ENCODE measurements around the gene ATP6V1G1.

ATP6V1G1 gene

GRCh38 chr9:114608525-114608796 lies 20.9 kb downstream of the ATP6V1G1 start:
- DNase-seq, result no peak
- no peak for TF ChIP-seq EZH2 (optimal IDR thresholded peaks at IDR 0.05; ENCODE audit: low read depth, low read length)
- Histone ChIP-seq H3K4me3 (ENCODE audit: low read length) (no peak overlapping the region), H3K4me1 (ENCODE audit: low read length) (peaks cover 35% of the 10 kb centered on the region), H3K27ac (ENCODE audit: low read length) (peak overlapping the region; percentile 23; the same call in 1 of the 2 replicates), H3K9ac (ENCODE audit: low read length) (no peak overlapping the region), H3F3A (ENCODE audit: insufficient read depth, low read length) (peaks cover 31% of the 10 kb centered on the region), H3K36me3 (replicated peaks; ENCODE audit: insufficient read depth, low read length) (no peaks in the 10 kb centered on the region), H3K4me2 (ENCODE audit: low read depth, low read length) (no peak overlapping the region; the same call in 1 of the 2 replicates), H3K9me3 (replicated peaks; ENCODE audit: insufficient read depth, low read length) (no peaks in the 10 kb centered on the region), H3K79me2 (ENCODE audit: low read length) (peaks cover 30% of the 10 kb centered on the region), H3K9me2 (replicated peaks; ENCODE audit: insufficient read depth, low read length) (no peaks in the 10 kb centered on the region), H4K20me1 (ENCODE audit: insufficient read depth, low read length) (no peaks in the 10 kb centered on the region), H3K27me3 (replicated peaks; ENCODE audit: insufficient read depth, low read length) (no peaks in the 10 kb centered on the region), H2AFZ (ENCODE audit: low read length) (no peak overlapping the region)

DNA sequence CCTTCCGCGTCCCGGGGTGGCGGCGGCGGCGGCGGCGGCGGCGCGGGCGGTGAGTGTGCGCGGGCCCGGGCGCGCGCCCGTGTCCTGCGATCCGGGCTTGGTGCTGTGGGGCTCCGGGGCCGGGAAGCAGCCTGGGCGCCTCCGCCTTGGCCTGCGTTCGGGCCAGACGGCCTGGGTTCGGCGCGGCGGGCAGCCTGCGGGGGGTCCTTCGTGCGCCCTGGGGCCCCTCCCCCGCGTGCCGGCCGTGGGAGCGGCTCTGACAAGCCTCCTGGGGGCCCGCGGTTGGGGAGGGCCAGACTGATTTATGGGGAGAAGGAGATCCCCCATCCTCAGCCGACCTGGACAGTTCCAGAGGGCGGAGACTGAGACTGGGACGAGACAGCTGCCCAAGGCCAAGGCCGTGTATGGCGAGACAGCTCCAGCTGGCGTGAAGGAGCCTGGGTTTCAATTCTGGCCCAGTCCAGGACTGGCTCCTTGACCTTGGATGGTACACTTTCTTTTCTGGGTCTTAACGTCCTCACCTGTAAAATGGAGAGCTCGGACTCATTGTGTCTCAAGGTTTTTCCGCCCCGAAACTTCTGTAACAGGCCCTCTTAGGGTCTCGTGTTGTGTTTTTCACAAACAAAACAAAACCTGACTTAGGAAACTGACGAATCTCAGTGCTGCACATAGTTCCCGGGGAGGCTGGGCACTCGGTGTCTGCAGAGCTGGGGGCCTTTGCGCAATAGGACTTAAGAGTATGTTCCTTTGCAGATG lies 24.1 kb downstream of the ATP6V1G1 start:
- no peaks in the 10 kb centered on the region for H3K27me3 ChIP-seq (replicated peaks; ENCODE audit: insufficient read depth, low read length)
- no peaks in the 10 kb centered on the region for H4K20me1 ChIP-seq (ENCODE audit: insufficient read depth, low read length)
- H3K27ac ChIP-seq (ENCODE audit: low read length), result peak overlapping the region; percentile 90
- H3K4me1 ChIP-seq (ENCODE audit: low read length), result peaks cover 60% of the 10 kb centered on the region
- TF ChIP-seq EZH2phosphoT487 (IDR thresholded peaks at IDR 0.05; ENCODE audit: low read length) (no peak), CTCF (IDR thresholded peaks at IDR 0.05; ENCODE audit: low read length) (no peak), EZH2 (optimal IDR thresholded peaks at IDR 0.05; ENCODE audit: low read depth, low read length) (no peak)
- H3K9me3 ChIP-seq (replicated peaks; ENCODE audit: insufficient read depth, low read length), result no peaks in the 10 kb centered on the region
- H3K9ac ChIP-seq (ENCODE audit: low read length), result peak overlapping the region; percentile 97
- H2AFZ ChIP-seq (ENCODE audit: low read length), result peak overlapping the region; percentile 48
- H3K4me3 ChIP-seq (ENCODE audit: low read length), result peak overlapping the region; percentile 66
- peak overlapping the region; percentile 91 for H3K4me2 ChIP-seq (ENCODE audit: low read depth, low read length)
- H3F3A ChIP-seq (ENCODE audit: insufficient read depth, low read length), result peaks cover 44% of the 10 kb centered on the region
- no peaks in the 10 kb centered on the region for H3K36me3 ChIP-seq (replicated peaks; ENCODE audit: insufficient read depth, low read length)
- DNase-seq, result peak; percentile 61
- H3K9me2 ChIP-seq (replicated peaks; ENCODE audit: insufficient read depth, low read length), result no peaks in the 10 kb centered on the region
- H3K79me2 ChIP-seq (ENCODE audit: low read length), result peaks cover 61% of the 10 kb centered on the region

DNA sequence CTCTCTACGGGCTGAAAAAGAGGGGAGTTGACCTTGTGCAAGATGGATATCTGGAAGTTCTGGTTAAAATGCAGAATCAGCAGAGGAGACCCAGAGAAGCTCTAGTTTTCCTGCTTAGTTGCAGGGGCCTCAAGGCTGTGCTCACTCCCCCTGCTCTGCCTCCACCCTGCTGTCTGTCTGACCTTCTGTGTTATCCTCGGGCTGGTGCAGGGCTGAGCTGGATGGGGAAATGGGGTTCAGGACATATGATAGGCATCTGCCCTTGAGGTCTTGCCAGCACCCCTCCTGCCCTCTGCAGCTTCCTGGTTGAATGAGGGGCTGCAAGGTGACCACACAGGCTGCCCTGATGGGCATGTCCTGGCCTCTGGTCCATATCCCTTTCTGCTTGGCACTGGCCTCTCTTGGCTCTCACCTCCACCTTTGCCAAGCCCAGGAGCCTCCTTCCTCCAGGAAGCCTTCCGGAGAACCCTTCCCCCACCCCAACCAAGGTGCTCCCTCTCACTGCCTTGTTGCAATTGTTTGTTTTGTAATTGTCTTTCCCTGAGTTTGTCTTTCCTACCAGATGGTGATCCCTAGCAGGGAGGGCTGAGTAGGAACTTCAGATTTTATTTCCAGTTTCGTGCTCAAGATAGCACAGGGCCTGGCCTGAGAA lies 24.8 kb downstream of the ATP6V1G1 start:
- H2AFZ ChIP-seq (ENCODE audit: low read length), result no peak overlapping the region
- no peaks in the 10 kb centered on the region for H3K9me2 ChIP-seq (replicated peaks; ENCODE audit: insufficient read depth, low read length)
- no peak for TF ChIP-seq EZH2 (optimal IDR thresholded peaks at IDR 0.05; ENCODE audit: low read depth, low read length)
- no peak for TF ChIP-seq CTCF (IDR thresholded peaks at IDR 0.05; ENCODE audit: low read length)
- TF ChIP-seq EZH2phosphoT487 (IDR thresholded peaks at IDR 0.05; ENCODE audit: low read length), result no peak
- H3K4me2 ChIP-seq (ENCODE audit: low read depth, low read length), result peak overlapping the region; percentile 91
- no peak for DNase-seq
- no peaks in the 10 kb centered on the region for H3K36me3 ChIP-seq (replicated peaks; ENCODE audit: insufficient read depth, low read length)
- H3K9me3 ChIP-seq (replicated peaks; ENCODE audit: insufficient read depth, low read length), result no peaks in the 10 kb centered on the region
- peak overlapping the region; percentile 90 for H3K27ac ChIP-seq (ENCODE audit: low read length)
- peaks cover 63% of the 10 kb centered on the region for H3K79me2 ChIP-seq (ENCODE audit: low read length)
- no peaks in the 10 kb centered on the region for H4K20me1 ChIP-seq (ENCODE audit: insufficient read depth, low read length)
- H3K4me3 ChIP-seq (ENCODE audit: low read length), result peak overlapping the region; percentile 66
- peaks cover 62% of the 10 kb centered on the region for H3K4me1 ChIP-seq (ENCODE audit: low read length)
- H3F3A ChIP-seq (ENCODE audit: insufficient read depth, low read length), result peaks cover 51% of the 10 kb centered on the region
- no peaks in the 10 kb centered on the region for H3K27me3 ChIP-seq (replicated peaks; ENCODE audit: insufficient read depth, low read length)
- H3K9ac ChIP-seq (ENCODE audit: low read length), result peak overlapping the region; percentile 97

DNA sequence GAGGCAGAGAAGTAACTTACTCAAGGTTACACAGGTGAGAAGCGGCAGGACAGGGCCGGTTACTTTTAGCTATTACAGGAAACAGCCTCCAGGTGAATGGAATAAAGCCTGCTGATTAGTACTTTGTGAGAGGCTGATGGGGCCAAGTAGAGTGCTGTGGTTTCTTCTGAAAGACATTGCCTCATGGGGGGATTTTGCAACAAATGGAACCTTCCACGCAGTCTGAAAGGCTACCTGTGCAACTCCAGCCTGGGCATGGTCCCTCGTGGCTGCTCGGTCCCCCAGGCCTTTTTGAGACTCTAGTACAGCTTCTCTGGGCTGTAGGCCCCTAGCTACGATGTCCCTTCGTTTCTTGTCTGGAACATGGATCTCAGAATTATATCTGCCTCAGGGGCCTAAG lies 25.5 kb downstream of the ATP6V1G1 start:
- Histone ChIP-seq H2AFZ (ENCODE audit: low read length) (no peak overlapping the region), H3K79me2 (ENCODE audit: low read length) (peaks cover 70% of the 10 kb centered on the region), H3F3A (ENCODE audit: insufficient read depth, low read length) (peaks cover 54% of the 10 kb centered on the region), H3K36me3 (replicated peaks; ENCODE audit: insufficient read depth, low read length) (no peaks in the 10 kb centered on the region), H3K9ac (ENCODE audit: low read length) (peak overlapping the region; percentile 97), H3K4me2 (ENCODE audit: low read depth, low read length) (peak overlapping the region; percentile 91), H4K20me1 (ENCODE audit: insufficient read depth, low read length) (no peaks in the 10 kb centered on the region), H3K4me1 (ENCODE audit: low read length) (peaks cover 60% of the 10 kb centered on the region), H3K9me2 (replicated peaks; ENCODE audit: insufficient read depth, low read length) (no peaks in the 10 kb centered on the region), H3K9me3 (replicated peaks; ENCODE audit: insufficient read depth, low read length) (no peaks in the 10 kb centered on the region), H3K27me3 (replicated peaks; ENCODE audit: insufficient read depth, low read length) (no peaks in the 10 kb centered on the region), H3K4me3 (ENCODE audit: low read length) (peak overlapping the region; percentile 66), H3K27ac (ENCODE audit: low read length) (peak overlapping the region; percentile 90)
- DNase-seq, result peak; percentile 61
- TF ChIP-seq EZH2phosphoT487 (IDR thresholded peaks at IDR 0.05; ENCODE audit: low read length) (no peak), CTCF (IDR thresholded peaks at IDR 0.05; ENCODE audit: low read length) (no peak; the same call in 1 of the 2 replicates), EZH2 (optimal IDR thresholded peaks at IDR 0.05; ENCODE audit: low read depth, low read length) (no peak)

Measured in MM.1S (cell line).